Gastroesophageal sphincter (tissue), 4 donors: ENCODE data around the gene WDR45B. TPM values are rescaled to one million over a fixed set of nuclear protein-coding genes. Genes with fewer than 3 reads are reported as not detected.
A peak's percentile ranks its signal among the peaks of the same experiment; 100 is the strongest.

Source experiments
- ATAC-seq: fragments of 150-250 bp; one replicate; pipeline ENCODE4 v1.9.1; 2016; ENCODE audit warnings: mild to moderate bottlenecking, moderate library complexity
- H3K27ac ChIP-seq, 4 donors: fragments of 200-600 bp; sonication (generic) in 3 of 4; 1 replicate in 3 of 4; 2 replicates in 1 of 4; pipeline ENCODE4 v1.5.1; 2016 to 2019
- H3K27me3 ChIP-seq: fragments of 200-600 bp; sonication (generic); one replicate; pipeline ENCODE4 v1.5.1; 2019
- H3K36me3 ChIP-seq, 2 donors: fragments of 200-600 bp; sonication (generic); one replicate each; pipeline ENCODE4 v1.5.1; 2019; ENCODE audit warnings: control low read depth in 1 of 2
- H3K4me1 ChIP-seq, 3 donors: fragments of 200-600 bp; sonication (generic); 1 replicate in 2 of 3; 2 replicates in 1 of 3; pipeline ENCODE4 v1.5.1; 2016 to 2019; ENCODE audit warnings: control low read depth in 2 of 3
- H3K4me3 ChIP-seq, 2 donors: fragments of 200-600 bp; sonication (generic); one replicate each; pipeline ENCODE4 v1.5.1; 2019; ENCODE audit warnings: mild to moderate bottlenecking in 1 of 2, moderate library complexity in 1 of 2
- H3K9me3 ChIP-seq, 3 donors: fragments of 200-600 bp; sonication (generic); one replicate each; pipeline ENCODE4 v1.5.1; 2017 to 2019; ENCODE audit warnings: control low read depth in 2 of 3
- EP300 ChIP-seq: sonication (generic); formaldehyde crosslinking; IDR thresholded peaks from one replicate; pipeline ENCODE4 v1.6.1; 2017; ENCODE audit warnings: antibody characterized with exemption, mild to moderate bottlenecking
- POLR2A ChIP-seq, 2 donors: fragments of 450-650 bp; IDR thresholded peaks; one replicate each; pipeline ENCODE4 v1.6.1; 2017; ENCODE audit warnings: antibody characterized with exemption in 2 of 2, mild to moderate bottlenecking in 2 of 2, moderate library complexity in 1 of 2
- POLR2AphosphoS5 ChIP-seq: sonication (generic); formaldehyde crosslinking; IDR thresholded peaks from one replicate; pipeline ENCODE4 v1.6.1; 2017; ENCODE audit warnings: antibody characterized with exemption
- WGBS, 2 donors: methylation state at CpG; one replicate each; pipeline ENCODE4 v1.1.5; 2018; ENCODE audit warnings: low coverage in 1 of 2; 5-methylcytosine and 5-hydroxymethylcytosine counted together
- total RNA-seq, 4 donors: library from RNA; depleted of rRNA; stranded (reverse); fragments of >200 nt; gene quantifications; one replicate each; pipeline ENCODE4 v1.1.0, GENCODE V29; 2016
- TF ChIP-seq, protein P1 (sequence below), 4 experiments: fragments of 200-600 bp in 2 of 4; fragments of 450-650 bp in 2 of 4; sonication (generic) in 1 of 4; IDR thresholded peaks; one replicate each; pipeline ENCODE4 v1.5.1; 2017 to 2019; ENCODE audit warnings: antibody characterized with exemption in 4 of 4, mild to moderate bottlenecking in 2 of 4, moderate library complexity in 2 of 4

Gene WDR45B
- total RNA-seq: 10 to 100 TPM; 70.8 to 77.4 (median 76.4) TPM

DNA sequence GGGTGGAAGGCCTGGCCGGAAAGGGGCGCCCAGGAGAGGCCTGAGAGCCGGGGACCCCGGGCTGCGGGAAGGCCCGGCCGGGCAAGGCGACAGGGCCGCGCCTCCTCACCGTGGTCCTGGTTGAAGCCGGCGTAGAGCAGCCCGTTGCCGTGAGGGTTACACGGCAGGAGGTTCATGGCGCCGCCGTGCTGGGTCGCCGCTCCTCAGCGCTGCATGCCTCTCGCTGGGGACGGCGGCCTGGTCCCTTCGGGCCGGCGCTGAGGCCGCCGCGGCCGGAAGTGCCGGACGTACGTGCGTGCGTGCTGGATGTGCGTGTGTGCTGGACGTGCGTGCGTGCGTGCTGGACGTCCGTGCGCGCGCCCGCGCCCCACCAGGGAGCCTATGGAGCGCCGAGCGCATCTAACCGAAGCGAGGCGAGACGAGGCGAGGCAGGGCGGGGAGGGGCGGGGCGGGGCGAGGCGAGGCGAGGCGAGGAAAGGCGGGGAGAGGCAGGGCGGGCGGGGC is at the start of gene WDR45B:
TSS of gene WDR45B (minus strand) at position 280 of the 504 bp plus-strand sequence. CDS start at position 176, 104 bp downstream.
- Histone ChIP-seq H3K4me3 (peak within 1 kb of the TSS; percentile 88 to 99), H3K4me1 (peaks cover 4 to 55% (median 12%) of the 10 kb centered on the region in 3 donors), H3K27ac (peak within 1 kb of the TSS; percentile 95 to 100 (median 99)), H3K9me3 (no peaks in the 10 kb centered on the region), H3K36me3 (peaks cover 0 to 15% of the 10 kb centered on the region in 2 donors), H3K27me3 (no peaks in the 10 kb centered on the region)
- TF ChIP-seq, protein P1, sequence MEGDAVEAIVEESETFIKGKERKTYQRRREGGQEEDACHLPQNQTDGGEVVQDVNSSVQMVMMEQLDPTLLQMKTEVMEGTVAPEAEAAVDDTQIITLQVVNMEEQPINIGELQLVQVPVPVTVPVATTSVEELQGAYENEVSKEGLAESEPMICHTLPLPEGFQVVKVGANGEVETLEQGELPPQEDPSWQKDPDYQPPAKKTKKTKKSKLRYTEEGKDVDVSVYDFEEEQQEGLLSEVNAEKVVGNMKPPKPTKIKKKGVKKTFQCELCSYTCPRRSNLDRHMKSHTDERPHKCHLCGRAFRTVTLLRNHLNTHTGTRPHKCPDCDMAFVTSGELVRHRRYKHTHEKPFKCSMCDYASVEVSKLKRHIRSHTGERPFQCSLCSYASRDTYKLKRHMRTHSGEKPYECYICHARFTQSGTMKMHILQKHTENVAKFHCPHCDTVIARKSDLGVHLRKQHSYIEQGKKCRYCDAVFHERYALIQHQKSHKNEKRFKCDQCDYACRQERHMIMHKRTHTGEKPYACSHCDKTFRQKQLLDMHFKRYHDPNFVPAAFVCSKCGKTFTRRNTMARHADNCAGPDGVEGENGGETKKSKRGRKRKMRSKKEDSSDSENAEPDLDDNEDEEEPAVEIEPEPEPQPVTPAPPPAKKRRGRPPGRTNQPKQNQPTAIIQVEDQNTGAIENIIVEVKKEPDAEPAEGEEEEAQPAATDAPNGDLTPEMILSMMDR (IDR thresholded peaks at IDR 0.05): no peak
- TF ChIP-seq EP300 (peak; percentile 63), POLR2A (IDR thresholded peaks at IDR 0.05) (peak; percentile 97), POLR2AphosphoS5 (peak; percentile 99)
- ATAC-seq: peak; percentile 98
- 0% methylated on average over 1 of the region's 67 CpGs; no CpG with 5 or more reads in 1 of the 2 donors for WGBS, 2 donors

DNA sequence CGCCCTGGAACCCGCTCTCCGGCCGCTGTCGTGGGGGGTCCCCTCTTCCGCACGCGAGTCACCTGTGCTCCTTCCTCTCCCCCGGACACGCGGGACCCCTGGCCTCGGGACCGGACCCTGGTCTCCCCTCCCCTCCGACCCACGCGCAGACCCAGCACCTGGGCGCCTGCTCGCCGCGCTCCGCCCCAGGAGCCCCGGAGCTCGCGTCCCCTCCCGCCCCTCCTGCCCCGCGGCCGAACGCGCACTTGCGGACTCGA is 49.5 kb upstream of the WDR45B start:
- peak overlapping the region; percentile 65 to 92 for H3K4me3 ChIP-seq
- H3K4me1 ChIP-seq: peaks cover 0 to 25% (median 12%) of the 10 kb centered on the region in 3 donors
- no peaks in the 10 kb centered on the region for H3K27me3 ChIP-seq
- peak overlapping the region in 2 of 4 donors; percentile 81 to 82 for H3K27ac ChIP-seq
- no peak for ATAC-seq
- TF ChIP-seq, protein P1 (IDR thresholded peaks at IDR 0.05): no peak
- TF ChIP-seq POLR2A (IDR thresholded peaks at IDR 0.05) (no peak), EP300 (no peak), POLR2AphosphoS5 (no peak)
- H3K9me3 ChIP-seq: peaks cover 0 to 9% (median 0%) of the 10 kb centered on the region in 3 donors
- no CpG with 5 or more reads among the region's 32 CpGs for WGBS, 2 donors
- no peaks in the 10 kb centered on the region for H3K36me3 ChIP-seq

DNA sequence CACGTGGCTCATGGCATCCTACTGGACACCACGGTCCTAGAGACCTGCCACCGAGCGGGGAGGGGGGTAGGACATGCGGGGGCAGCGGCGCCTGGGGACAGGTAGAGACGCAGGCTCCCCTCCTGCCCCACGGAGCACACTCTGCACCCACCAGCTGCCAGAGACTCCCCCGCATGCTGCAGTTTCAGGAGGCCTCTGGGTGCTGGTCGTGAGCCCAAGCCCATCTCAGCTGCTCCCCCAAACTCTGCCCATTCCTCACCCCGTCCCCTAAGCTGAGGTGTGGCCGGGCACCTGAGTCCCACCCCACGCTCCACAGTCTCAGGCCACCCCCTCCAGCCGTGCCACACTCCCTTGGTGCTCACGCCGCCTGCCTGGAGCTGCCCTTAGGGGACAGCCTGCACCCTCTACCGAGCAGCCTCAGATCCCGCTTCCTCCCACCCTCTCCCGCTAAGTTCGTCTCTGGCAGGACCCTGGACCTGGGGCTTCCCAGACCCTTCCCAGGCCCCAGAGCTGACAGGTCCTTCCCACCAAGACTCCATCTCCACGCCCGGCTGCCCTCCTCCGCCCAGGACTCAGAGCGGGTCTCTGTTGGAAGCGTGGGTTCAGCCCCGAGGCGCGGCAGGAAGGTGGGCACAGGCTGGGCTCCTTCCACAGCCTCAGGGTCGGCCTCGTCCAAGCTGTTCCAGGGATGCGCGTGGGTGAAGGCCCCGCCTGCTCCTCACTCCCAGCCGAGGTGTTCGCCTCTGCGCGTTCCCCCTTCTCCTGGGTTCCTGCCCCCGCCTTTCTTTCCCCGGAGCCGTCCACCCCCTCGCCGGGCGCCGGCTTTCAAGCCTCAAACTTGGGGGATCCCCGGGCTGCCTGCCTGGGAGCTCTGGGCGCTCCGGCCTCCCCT is 48.9 kb upstream of the WDR45B start:
- peak overlapping the region in 1 of 4 donors; percentile 81 for H3K27ac ChIP-seq
- no peaks in the 10 kb centered on the region for H3K36me3 ChIP-seq
- H3K9me3 ChIP-seq: peaks cover 0 to 9% (median 0%) of the 10 kb centered on the region in 3 donors
- WGBS, 2 donors: 27 to 35% methylated on average over 3 to 5 of the region's 48 CpGs
- TF ChIP-seq, protein P1 (IDR thresholded peaks at IDR 0.05): no peak
- TF ChIP-seq POLR2A (IDR thresholded peaks at IDR 0.05) (no peak), POLR2AphosphoS5 (no peak), EP300 (no peak)
- ATAC-seq: no peak
- H3K4me1 ChIP-seq: peaks cover 0 to 25% (median 12%) of the 10 kb centered on the region in 3 donors
- no peaks in the 10 kb centered on the region for H3K27me3 ChIP-seq
- H3K4me3 ChIP-seq: peak overlapping the region; percentile 65 to 92

DNA sequence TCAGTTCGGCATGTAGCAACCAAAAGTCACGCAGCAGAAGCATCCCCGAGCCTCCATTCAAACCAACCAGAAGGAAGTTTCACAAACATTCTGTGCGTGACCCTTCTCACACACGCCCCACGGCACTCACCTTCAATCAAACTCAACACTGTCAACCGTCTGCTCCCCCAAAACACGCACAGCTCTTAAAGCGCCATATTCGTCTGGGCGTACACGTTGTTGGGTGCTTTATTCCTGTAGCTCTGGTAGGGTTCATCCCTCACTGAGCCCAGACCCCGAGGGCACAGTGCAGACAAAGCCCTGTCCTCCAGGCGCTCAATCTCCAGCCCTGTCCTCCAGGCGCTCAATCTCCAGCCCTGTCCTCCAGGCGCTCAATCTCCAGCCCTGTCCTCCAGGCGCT is 48.0 kb upstream of the WDR45B start:
- Histone ChIP-seq H3K4me1 (peaks cover 0 to 25% (median 12%) of the 10 kb centered on the region in 3 donors), H3K36me3 (peaks cover 0 to 5% of the 10 kb centered on the region in 2 donors), H3K27me3 (no peaks in the 10 kb centered on the region), H3K27ac (no peak overlapping the region), H3K4me3 (no peak overlapping the region), H3K9me3 (peaks cover 0 to 9% (median 0%) of the 10 kb centered on the region in 3 donors)
- no peak for TF ChIP-seq EP300
- TF ChIP-seq, protein P1 (IDR thresholded peaks at IDR 0.05): no peak
- no peak for TF ChIP-seq POLR2AphosphoS5
- TF ChIP-seq POLR2A (IDR thresholded peaks at IDR 0.05): no peak
- WGBS, 2 donors: 85 to 96% methylated on average over 6 to 12 of the region's 17 CpGs
- ATAC-seq: no peak
